Measurements from ENCODE around the gene MAML3.

- TF ChIP-seq POLR2A (IDR thresholded peaks at IDR 0.05; ENCODE audit: low read length) (no peak), GATA1 (IDR thresholded peaks at IDR 0.05; ENCODE audit: low read depth, low read length) (no peak)
Measured at GRCh38 chr4:139973616-139974015, 180.4 kb downstream of the MAML3 start.
